Gastroesophageal sphincter (tissue), 4 donors: ENCODE measurements around the gene PSKH1. TPM values are rescaled to one million over a fixed set of nuclear protein-coding genes. Genes with fewer than 3 reads are reported as not detected.
"Not testable (repeated sequence)": the region's sequence is repeated elsewhere in the genome, so short reads cannot be mapped to it uniquely, and the experiment has no call there.

ENCODE experiments used
- ATAC-seq: fragments of 150-250 bp; one replicate; pipeline ENCODE4 v1.9.1; 2016; ENCODE audit warnings: mild to moderate bottlenecking, moderate library complexity
- H3K27ac ChIP-seq, 4 donors: fragments of 200-600 bp; sonication (generic) in 3 of 4; 1 replicate in 3 of 4; 2 replicates in 1 of 4; pipeline ENCODE4 v1.5.1; 2016 to 2019
- H3K27me3 ChIP-seq: fragments of 200-600 bp; sonication (generic); one replicate; pipeline ENCODE4 v1.5.1; 2019
- H3K36me3 ChIP-seq, 2 donors: fragments of 200-600 bp; sonication (generic); one replicate each; pipeline ENCODE4 v1.5.1; 2019; ENCODE audit warnings: control low read depth in 1 of 2
- H3K4me1 ChIP-seq, 3 donors: fragments of 200-600 bp; sonication (generic); 1 replicate in 2 of 3; 2 replicates in 1 of 3; pipeline ENCODE4 v1.5.1; 2016 to 2019; ENCODE audit warnings: control low read depth in 2 of 3
- H3K4me3 ChIP-seq, 2 donors: fragments of 200-600 bp; sonication (generic); one replicate each; pipeline ENCODE4 v1.5.1; 2019; ENCODE audit warnings: mild to moderate bottlenecking in 1 of 2, moderate library complexity in 1 of 2
- H3K9me3 ChIP-seq, 3 donors: fragments of 200-600 bp; sonication (generic); one replicate each; pipeline ENCODE4 v1.5.1; 2017 to 2019; ENCODE audit warnings: control low read depth in 2 of 3
- EP300 ChIP-seq: sonication (generic); formaldehyde crosslinking; IDR thresholded peaks from one replicate; pipeline ENCODE4 v1.6.1; 2017; ENCODE audit warnings: antibody characterized with exemption, mild to moderate bottlenecking
- POLR2A ChIP-seq, 2 donors: fragments of 450-650 bp; IDR thresholded peaks; one replicate each; pipeline ENCODE4 v1.6.1; 2017; ENCODE audit warnings: antibody characterized with exemption in 2 of 2, mild to moderate bottlenecking in 2 of 2, moderate library complexity in 1 of 2
- POLR2AphosphoS5 ChIP-seq: sonication (generic); formaldehyde crosslinking; IDR thresholded peaks from one replicate; pipeline ENCODE4 v1.6.1; 2017; ENCODE audit warnings: antibody characterized with exemption
- WGBS, 2 donors: methylation state at CpG; one replicate each; pipeline ENCODE4 v1.1.5; 2018; ENCODE audit warnings: low coverage in 1 of 2; 5-methylcytosine and 5-hydroxymethylcytosine counted together
- total RNA-seq, 4 donors: library from RNA; depleted of rRNA; stranded (reverse); fragments of >200 nt; gene quantifications; one replicate each; pipeline ENCODE4 v1.1.0, GENCODE V29; 2016
- TF ChIP-seq, protein P1 (sequence below), 4 experiments: fragments of 200-600 bp in 2 of 4; fragments of 450-650 bp in 2 of 4; sonication (generic) in 1 of 4; IDR thresholded peaks; one replicate each; pipeline ENCODE4 v1.5.1; 2017 to 2019; ENCODE audit warnings: antibody characterized with exemption in 4 of 4, mild to moderate bottlenecking in 2 of 4, moderate library complexity in 2 of 4

Gene PSKH1
- total RNA-seq, 4 donors from 2014 or later, result 14.7 to 32.3 (median 23.4) TPM

DNA sequence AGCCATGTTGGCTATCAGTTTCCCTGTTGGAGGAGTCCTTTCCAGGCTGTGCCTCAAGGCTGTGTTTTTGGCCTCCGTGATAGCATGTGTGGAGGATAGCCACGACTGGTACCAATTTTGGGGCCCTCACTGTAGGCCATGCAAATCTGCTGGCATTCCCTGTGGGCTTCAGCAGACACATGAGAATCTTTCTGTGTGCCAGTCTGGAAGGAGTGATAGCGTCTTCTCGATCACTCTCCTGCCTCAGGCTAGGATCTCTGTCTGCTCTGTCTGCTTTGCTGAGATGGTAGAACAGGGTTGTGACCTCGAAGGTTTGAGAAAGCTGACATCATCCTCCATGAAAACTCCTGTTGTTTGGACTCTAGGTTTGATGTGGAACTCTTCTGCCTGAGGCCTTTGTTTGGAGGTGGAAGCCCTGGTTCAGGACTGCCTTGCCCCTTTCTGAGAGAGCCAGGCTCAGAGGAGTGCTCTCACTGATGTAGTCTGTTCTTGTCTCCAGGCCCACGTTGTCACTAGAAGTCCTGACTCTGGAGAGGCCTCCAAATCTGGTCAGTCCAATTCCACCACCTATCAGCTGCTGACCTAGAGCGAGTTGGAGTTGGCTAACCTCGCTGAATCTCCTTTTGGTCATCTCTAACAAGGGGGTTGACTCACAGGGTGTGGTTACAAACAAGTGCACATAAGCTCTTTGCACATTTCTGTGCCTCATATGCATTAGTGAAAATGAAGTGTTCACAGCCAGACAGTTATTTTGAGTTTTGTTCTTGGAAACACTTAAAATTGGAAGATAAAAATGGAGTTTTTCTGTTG is 32.3 kb upstream of the PSKH1 start:
- H3K9me3 ChIP-seq, result no peaks in the 10 kb centered on the region
- peak overlapping the region in 3 of 4 donors; percentile 83 to 90 (median 86) for H3K27ac ChIP-seq
- peak; percentile 30 for ATAC-seq
- peaks cover 2 to 88% (median 45%) of the 10 kb centered on the region in 3 donors for H3K4me1 ChIP-seq
- no peak for TF ChIP-seq EP300
- TF ChIP-seq, protein P1, sequence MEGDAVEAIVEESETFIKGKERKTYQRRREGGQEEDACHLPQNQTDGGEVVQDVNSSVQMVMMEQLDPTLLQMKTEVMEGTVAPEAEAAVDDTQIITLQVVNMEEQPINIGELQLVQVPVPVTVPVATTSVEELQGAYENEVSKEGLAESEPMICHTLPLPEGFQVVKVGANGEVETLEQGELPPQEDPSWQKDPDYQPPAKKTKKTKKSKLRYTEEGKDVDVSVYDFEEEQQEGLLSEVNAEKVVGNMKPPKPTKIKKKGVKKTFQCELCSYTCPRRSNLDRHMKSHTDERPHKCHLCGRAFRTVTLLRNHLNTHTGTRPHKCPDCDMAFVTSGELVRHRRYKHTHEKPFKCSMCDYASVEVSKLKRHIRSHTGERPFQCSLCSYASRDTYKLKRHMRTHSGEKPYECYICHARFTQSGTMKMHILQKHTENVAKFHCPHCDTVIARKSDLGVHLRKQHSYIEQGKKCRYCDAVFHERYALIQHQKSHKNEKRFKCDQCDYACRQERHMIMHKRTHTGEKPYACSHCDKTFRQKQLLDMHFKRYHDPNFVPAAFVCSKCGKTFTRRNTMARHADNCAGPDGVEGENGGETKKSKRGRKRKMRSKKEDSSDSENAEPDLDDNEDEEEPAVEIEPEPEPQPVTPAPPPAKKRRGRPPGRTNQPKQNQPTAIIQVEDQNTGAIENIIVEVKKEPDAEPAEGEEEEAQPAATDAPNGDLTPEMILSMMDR (IDR thresholded peaks at IDR 0.05), result no peak
- TF ChIP-seq POLR2AphosphoS5, result peak; percentile 15
- 58 to 85% methylated on average over 2 to 4 of the region's 8 CpGs for WGBS, 2 donors
- H3K27me3 ChIP-seq, result no peaks in the 10 kb centered on the region
- no peak overlapping the region for H3K4me3 ChIP-seq
- H3K36me3 ChIP-seq, result peaks cover 0 to 17% of the 10 kb centered on the region in 2 donors

DNA sequence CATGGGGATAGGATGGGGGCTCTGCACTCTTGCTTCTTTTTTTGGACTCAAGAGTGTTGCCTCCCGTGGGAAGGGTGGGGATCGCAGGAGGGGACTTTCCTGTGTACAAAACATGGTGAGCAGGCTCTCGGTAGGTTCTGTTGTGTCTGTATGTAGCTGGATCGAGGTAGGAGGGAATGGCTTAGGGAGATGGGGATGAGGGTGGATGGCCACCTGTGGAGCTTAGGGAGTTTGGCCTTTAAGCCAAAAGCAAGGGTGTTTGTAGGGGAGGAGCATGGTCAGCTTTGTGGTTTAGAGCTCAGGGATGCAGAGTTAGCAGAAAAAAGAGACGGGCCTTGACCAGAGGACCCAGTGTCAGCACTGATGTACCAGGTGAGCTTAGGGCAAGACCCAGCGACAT is 31.2 kb upstream of the PSKH1 start:
- H3K27ac ChIP-seq, result peak overlapping the region in 3 of 4 donors; percentile 83 to 90 (median 86)
- H3K9me3 ChIP-seq, result no peaks in the 10 kb centered on the region
- TF ChIP-seq POLR2AphosphoS5, result no peak
- no peak for TF ChIP-seq EP300
- TF ChIP-seq POLR2A (IDR thresholded peaks at IDR 0.05), result no peak
- TF ChIP-seq, protein P1 (IDR thresholded peaks at IDR 0.05), result no peak
- WGBS, 2 donors, result 73 to 100% methylated on average over 1 to 6 of the region's 6 CpGs
- no peak for ATAC-seq
- no peaks in the 10 kb centered on the region for H3K27me3 ChIP-seq
- H3K4me3 ChIP-seq, result no peak overlapping the region
- peaks cover 2 to 77% (median 44%) of the 10 kb centered on the region in 3 donors for H3K4me1 ChIP-seq
- H3K36me3 ChIP-seq, result peaks cover 0 to 28% of the 10 kb centered on the region in 2 donors

DNA sequence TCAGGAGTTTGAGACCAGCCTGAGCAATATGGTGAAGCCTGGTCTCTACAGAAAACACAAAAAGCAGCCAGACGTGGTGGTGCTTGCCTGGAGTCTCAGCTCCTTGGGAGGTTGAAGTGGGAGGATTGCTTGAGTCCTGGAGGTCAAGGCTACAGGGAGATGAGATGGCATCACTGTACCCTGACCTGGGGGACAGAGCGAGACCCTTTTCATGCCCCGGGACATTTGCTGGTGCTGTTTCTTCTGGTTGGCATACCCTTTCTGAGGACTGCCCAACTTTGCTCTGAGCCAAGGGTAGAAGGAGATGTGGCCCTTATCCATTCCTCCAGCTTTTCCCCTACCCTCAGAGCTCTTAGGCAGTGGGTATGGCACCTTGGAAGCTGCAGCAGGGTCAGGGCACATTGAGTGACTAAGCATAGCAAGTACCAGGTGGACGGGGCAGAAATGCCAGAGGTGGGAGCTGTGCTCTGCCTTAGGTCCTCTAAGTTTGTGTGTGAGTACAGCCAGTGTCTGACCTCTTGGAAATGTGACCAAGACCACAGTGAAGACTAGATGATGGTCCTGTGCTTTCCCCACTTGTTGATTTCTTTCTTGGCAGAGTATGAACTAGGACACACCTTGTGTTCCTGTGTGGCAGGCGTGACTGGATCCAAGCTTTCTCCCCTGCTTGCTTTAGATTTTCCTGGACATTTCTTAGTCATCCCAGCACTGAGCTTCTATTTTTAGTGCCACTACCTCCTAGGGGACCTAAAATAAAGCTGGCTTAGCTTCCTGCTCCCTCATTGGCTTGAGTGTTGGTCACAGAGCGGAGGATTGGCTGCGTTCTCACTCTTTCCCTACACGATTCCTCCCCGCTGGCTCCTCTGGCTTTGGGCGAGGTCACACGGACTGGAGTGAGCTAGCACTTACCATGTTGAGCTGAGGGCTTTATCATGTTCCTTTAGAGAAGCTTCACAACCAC is 30.2 kb upstream of the PSKH1 start:
- Histone ChIP-seq H3K27ac (peak overlapping the region; percentile 65 to 90 (median 84)), H3K27me3 (no peaks in the 10 kb centered on the region), H3K4me1 (peaks cover 2 to 67% (median 34%) of the 10 kb centered on the region in 3 donors), H3K4me3 (no peak overlapping the region), H3K36me3 (peaks cover 0 to 38% of the 10 kb centered on the region in 2 donors), H3K9me3 (no peaks in the 10 kb centered on the region)
- TF ChIP-seq POLR2A (IDR thresholded peaks at IDR 0.05) (no peak), POLR2AphosphoS5 (peak; percentile 70)
- WGBS, 2 donors, result 20 to 71% methylated on average over 3 to 8 of the region's 11 CpGs
- ATAC-seq, result peak; percentile 90

DNA sequence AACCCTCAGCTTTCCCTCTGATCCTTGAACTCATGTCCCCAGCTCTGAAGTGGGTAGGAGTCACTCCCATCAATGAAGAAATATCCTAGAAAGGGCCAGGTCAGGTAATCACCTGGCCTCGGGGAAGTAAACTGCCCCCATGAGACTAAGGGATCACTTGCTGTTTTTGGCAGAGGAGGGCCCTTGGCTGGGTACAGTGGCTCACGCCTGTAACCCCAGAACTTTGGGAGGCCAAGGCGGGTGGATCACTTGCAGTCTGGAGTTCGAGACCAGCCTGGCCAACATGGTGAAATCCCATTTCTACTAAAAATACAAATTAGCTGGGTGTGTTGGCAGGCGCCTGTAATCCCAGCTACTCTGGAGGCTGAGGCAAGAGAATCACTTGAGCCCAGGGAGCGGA is 29.0 kb upstream of the PSKH1 start:
- Histone ChIP-seq H3K4me1 (peaks cover 2 to 55% (median 27%) of the 10 kb centered on the region in 3 donors), H3K36me3 (peaks cover 0 to 50% of the 10 kb centered on the region in 2 donors), H3K27ac (peak overlapping the region in 3 of 4 donors; percentile 83 to 90 (median 86))
- not testable (repeated sequence) for ATAC-seq, H3K4me3 ChIP-seq, H3K27me3 ChIP-seq, H3K9me3 ChIP-seq
- 85% methylated on average over 4 of the region's 6 CpGs; no CpG with 5 or more reads in 1 of the 2 donors for WGBS, 2 donors

DNA sequence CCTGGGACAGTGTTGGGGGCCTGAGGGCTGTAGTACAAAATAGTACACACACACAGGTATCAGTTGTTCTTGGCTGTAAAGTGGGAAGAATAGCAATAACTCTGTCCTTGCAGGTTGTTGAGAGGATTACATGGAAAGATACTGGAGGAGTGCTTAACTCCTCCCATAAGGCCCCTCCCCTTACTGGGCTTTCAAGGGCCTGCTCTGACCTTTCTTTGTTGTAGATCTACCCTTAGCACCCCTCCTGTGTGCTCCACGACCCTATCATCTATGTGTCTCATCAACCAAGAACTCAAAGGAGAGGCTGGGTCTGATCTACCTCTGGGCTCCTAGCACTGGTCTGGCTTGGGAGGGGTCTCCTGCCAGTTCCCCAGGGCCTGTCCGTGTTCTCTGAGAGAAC is 28.5 kb upstream of the PSKH1 start:
- no peaks in the 10 kb centered on the region for H3K27me3 ChIP-seq
- ATAC-seq, result no peak
- 60% methylated on average over 1 of the region's 2 CpGs; no CpG with 5 or more reads in 1 of the 2 donors for WGBS, 2 donors
- H3K27ac ChIP-seq, result peak overlapping the region in 2 of 4 donors; percentile 6 to 86
- H3K4me1 ChIP-seq, result peaks cover 2 to 55% (median 27%) of the 10 kb centered on the region in 3 donors
- TF ChIP-seq EP300 (no peak), POLR2AphosphoS5 (no peak), POLR2A (IDR thresholded peaks at IDR 0.05) (no peak)
- TF ChIP-seq, protein P1 (IDR thresholded peaks at IDR 0.05), result no peak
- no peaks in the 10 kb centered on the region for H3K9me3 ChIP-seq
- no peak overlapping the region for H3K4me3 ChIP-seq
- peaks cover 0 to 55% of the 10 kb centered on the region in 2 donors for H3K36me3 ChIP-seq
